Measurements from ENCODE around the gene AP4E1.
"Not testable (repeated sequence)": the region's sequence is repeated elsewhere in the genome, so short reads cannot be mapped to it uniquely, and the experiment has no call there.

The AP4E1 gene

DNA sequence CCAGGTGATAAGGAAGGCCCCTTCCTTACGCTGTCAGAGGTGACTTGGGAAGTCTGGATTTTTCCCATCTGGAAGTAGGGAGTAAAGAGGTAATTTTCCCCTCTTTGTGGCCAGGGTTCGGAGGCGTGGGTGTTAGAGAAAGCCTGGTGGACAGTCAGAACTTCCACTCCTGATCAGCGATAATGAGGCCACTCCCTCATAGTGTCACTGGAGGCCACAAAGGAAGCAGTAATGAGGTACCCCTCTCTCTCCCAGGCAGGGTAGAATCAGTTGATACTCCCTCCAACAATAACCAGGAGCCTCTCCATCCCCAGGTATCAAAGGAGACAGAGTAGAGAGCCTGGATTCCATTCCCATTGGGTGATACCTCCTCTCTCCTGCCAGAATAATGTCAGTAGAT, 30.0 kb downstream of the AP4E1 start:
- Histone ChIP-seq H3K4me3 (ENCODE audit: low read depth in 1 of 2, low read length in 1 of 2) (no peak overlapping the region), H3K9me3 (no peaks in the 10 kb centered on the region), H3K4me1 (ENCODE audit: control insufficient read depth in 1 of 2, insufficient read depth in 1 of 2, low read depth in 1 of 2, low read length in 1 of 2) (no peaks in the 10 kb centered on the region), H3K27ac (no peak overlapping the region), H3K27me3 (no peaks in the 10 kb centered on the region), H3K36me3 (peaks cover 38% of the 10 kb centered on the region)
- TF ChIP-seq CTCF (IDR thresholded peaks at IDR 0.05): no peak

- no peak overlapping the region for H3K27ac ChIP-seq
These were observed 31.4 kb downstream of the AP4E1 start for GRCh38 chr15:50939911-50940310.

DNA sequence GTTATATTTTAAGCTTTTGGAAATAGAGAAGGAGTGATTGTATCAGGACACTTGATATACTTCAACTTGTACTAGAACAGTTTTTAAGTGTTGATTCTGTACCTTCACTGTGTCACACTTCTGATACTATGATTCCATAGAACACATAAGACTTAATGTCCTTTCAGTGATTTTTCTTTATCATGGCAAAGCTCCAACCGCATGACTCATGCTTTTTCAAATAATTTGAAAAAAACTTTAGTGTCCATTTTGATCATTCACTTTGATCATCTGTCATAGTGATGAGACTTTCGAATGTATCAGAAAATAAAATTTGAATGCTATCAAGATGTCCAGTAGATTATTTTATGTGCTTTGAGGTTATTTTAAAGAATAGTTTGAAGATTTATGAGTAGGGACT, 32.0 kb downstream of the AP4E1 start:
- H3K4me1 ChIP-seq (ENCODE audit: control insufficient read depth in 1 of 2, insufficient read depth in 1 of 2, low read depth in 1 of 2, low read length in 1 of 2): no peaks in the 10 kb centered on the region
- no peaks in the 10 kb centered on the region for H3K9me3 ChIP-seq
- no peak overlapping the region for H3K27ac ChIP-seq
- H3K27me3 ChIP-seq: no peaks in the 10 kb centered on the region
- no peak for TF ChIP-seq CTCF (IDR thresholded peaks at IDR 0.05)
- H3K36me3 ChIP-seq: peaks cover 52% of the 10 kb centered on the region
- H3K4me3 ChIP-seq (ENCODE audit: low read depth in 1 of 2, low read length in 1 of 2): no peak overlapping the region

More at GRCh38 chr15:50939911-50940310, 31.4 kb downstream of the AP4E1 start:
- Histone ChIP-seq H3K4me1 (ENCODE audit: control insufficient read depth in 1 of 2, insufficient read depth in 1 of 2, low read depth in 1 of 2, low read length in 1 of 2) (no peaks in the 10 kb centered on the region), H3K36me3 (peaks cover 46% of the 10 kb centered on the region), H3K27me3 (no peaks in the 10 kb centered on the region), H3K9me3 (no peaks in the 10 kb centered on the region), H3K4me3 (ENCODE audit: low read depth in 1 of 2, low read length in 1 of 2) (no peak overlapping the region)
- no peak for TF ChIP-seq CTCF (IDR thresholded peaks at IDR 0.05)

- H3K27me3 ChIP-seq: no peaks in the 10 kb centered on the region
- no peak for TF ChIP-seq CTCF (IDR thresholded peaks at IDR 0.05)
- no peaks in the 10 kb centered on the region for H3K4me1 ChIP-seq (ENCODE audit: control insufficient read depth in 1 of 2, insufficient read depth in 1 of 2, low read depth in 1 of 2, low read length in 1 of 2)
- peaks cover 37% of the 10 kb centered on the region for H3K36me3 ChIP-seq
- H3K4me3 ChIP-seq (ENCODE audit: low read depth in 1 of 2, low read length in 1 of 2): no peak overlapping the region
- no peak overlapping the region for H3K27ac ChIP-seq
- H3K9me3 ChIP-seq: no peaks in the 10 kb centered on the region
These were observed 35.2 kb downstream of the AP4E1 start for GRCh38 chr15:50943638-50944037.

DNA sequence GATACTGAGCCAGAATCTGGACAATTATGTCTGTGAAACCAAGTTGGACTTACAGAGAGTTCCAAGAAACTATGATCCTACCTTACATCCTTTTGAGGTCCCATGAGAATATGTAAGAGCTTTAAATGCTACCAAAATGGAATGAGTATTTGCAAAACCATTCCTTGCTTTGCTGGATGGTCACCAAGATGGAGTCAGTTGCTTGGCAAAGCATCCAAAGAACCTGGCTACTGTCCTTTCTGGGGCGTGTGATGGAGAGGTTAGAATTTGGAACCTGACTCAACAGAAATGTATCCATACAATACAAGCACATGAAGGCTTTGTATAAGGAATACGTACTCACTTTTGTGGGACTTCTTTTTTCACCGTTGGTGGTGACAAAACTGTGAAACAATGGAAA, 36.2 kb downstream of the AP4E1 start:
- Histone ChIP-seq H3K27ac (no peak overlapping the region), H3K4me3 (ENCODE audit: low read depth in 1 of 2, low read length in 1 of 2) (no peak overlapping the region), H3K9me3 (no peaks in the 10 kb centered on the region), H3K4me1 (ENCODE audit: control insufficient read depth in 1 of 2, insufficient read depth in 1 of 2, low read depth in 1 of 2, low read length in 1 of 2) (no peaks in the 10 kb centered on the region), H3K36me3 (peaks cover 34% of the 10 kb centered on the region), H3K27me3 (no peaks in the 10 kb centered on the region)
- TF ChIP-seq CTCF (IDR thresholded peaks at IDR 0.05): no peak

DNA sequence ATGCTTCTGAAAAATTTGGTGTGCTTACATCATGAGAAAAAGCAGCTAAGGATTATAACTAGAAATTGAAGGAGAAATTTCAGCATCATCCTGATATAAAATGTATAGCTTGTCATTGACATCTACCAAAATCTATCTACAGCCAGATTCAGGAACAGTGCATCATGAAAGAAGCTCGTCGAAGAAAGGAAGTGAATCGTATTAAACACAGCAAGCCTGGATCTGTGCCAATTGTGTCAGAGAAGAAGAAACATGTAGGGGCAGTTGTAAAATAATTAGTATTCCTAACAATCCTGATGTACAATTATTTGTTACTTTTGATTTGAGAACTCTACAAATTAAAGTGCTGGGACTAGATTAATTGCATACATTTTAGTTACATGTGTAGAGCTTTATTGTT, 37.2 kb downstream of the AP4E1 start:
- Histone ChIP-seq H3K27ac (no peak overlapping the region), H3K27me3 (no peaks in the 10 kb centered on the region), H3K36me3 (peaks cover 43% of the 10 kb centered on the region), H3K9me3 (no peaks in the 10 kb centered on the region), H3K4me1 (ENCODE audit: control insufficient read depth in 1 of 2, insufficient read depth in 1 of 2, low read depth in 1 of 2, low read length in 1 of 2) (no peaks in the 10 kb centered on the region), H3K4me3 (ENCODE audit: low read depth in 1 of 2, low read length in 1 of 2) (no peak overlapping the region)
- TF ChIP-seq CTCF (IDR thresholded peaks at IDR 0.05): no peak

DNA sequence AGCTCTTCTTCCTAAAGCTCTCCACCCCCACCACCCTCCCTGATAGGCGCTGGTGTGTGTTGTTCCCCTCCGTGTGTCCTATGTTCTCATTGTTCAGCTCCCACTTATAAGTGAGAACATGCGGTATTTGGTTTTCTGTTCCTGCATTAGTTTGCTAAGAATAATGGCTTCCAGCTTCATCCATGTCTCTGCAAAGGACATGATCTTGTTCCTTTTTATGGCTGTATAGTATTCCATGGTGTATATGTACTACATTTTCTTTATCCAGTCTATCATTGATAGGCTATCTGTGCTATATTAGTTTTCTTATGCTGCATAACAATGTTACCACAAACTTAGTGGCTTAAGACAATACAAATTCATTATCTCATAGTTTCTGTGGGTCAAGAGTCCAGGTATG, 42.3 kb downstream of the AP4E1 start:
- peaks cover 52% of the 10 kb centered on the region for H3K36me3 ChIP-seq
- not testable (repeated sequence) for H3K27ac ChIP-seq; H3K4me3 ChIP-seq (ENCODE audit: low read depth in 1 of 2, low read length in 1 of 2)

More for the DNA sequence above, 42.3 kb downstream of the AP4E1 start:
- not testable (repeated sequence) for H3K9me3 ChIP-seq; H3K27me3 ChIP-seq; H3K4me1 ChIP-seq (ENCODE audit: control insufficient read depth in 1 of 2, insufficient read depth in 1 of 2, low read depth in 1 of 2, low read length in 1 of 2)
